Renal cortical epithelial cell (primary cell): ENCODE measurements around the gene CYP2C19. TPM values are rescaled to one million over a fixed set of nuclear protein-coding genes. Genes with fewer than 3 reads are reported as not detected.
"Not testable (repeated sequence)": the region's sequence is repeated elsewhere in the genome, so short reads cannot be mapped to it uniquely, and the experiment has no call there.

Experiments
- DNase-seq: peaks from one replicate; pipeline ENCODE4 v3.0.0-alpha.2; 2011; ENCODE audit warnings: low read depth
- total RNA-seq: library from RNA; depleted of rRNA; stranded (reverse); fragments of >200 nt; gene quantifications from 2 replicates; pipeline ENCODE4 v1.2.3, GENCODE V29; 2014

Gene CYP2C19
- total RNA-seq = 0.05 TPM in 1 of 2 replicates, not detected in the other

DNA sequence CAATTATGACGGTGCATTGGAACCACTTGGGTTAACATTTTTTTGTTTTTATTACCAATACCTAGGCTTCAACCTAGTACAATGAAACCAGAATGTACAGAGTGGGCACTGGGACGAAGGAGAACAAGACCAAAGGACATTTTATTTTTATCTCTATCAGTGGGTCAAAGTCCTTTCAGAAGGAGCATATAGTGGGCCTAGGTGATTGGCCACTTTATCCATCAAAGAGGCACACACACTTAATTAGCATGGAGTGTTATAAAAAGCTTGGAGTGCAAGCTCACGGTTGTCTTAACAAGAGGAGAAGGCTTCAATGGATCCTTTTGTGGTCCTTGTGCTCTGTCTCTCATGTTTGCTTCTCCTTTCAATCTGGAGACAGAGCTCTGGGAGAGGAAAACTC lies at the start of gene CYP2C19:
Gene CYP2C19, plus strand, starts transcription at position 289 of the 400 bp plus-strand sequence. Its CDS starts 25 bp downstream, at position 314.
- no peak for DNase-seq

- DNase-seq = no peak
Observed at GRCh38 chr10:94725871-94726270, 36.6 kb upstream of the CYP2C19 start.

GRCh38 chr10:94735197-94735596 lies 27.3 kb upstream of the CYP2C19 start:
- DNase-seq = no peak

GRCh38 chr10:94738588-94738987 lies 23.9 kb upstream of the CYP2C19 start:
- no peak for DNase-seq

GRCh38 chr10:94747137-94747536 lies 15.3 kb upstream of the CYP2C19 start:
- no peak for DNase-seq

DNA sequence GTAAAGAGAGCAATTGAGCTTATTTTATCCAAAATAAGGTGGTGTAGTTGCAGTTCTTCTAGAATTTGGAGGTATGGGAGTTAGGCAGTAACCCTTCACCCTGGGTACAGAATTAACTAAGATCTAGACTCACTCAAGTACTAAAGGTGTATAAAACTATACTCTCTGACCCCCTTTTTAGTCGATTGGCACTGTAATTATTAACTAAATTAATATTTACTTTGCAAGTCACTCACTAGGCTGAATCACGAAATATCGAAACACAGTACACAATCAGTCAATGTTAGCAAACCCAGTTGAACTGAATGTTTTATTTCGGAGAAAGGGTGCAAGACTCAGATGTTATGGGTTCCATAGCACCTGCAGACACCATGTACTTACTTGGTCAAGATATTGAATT lies 14.6 kb upstream of the CYP2C19 start:
- DNase-seq = peak; percentile 26

DNA sequence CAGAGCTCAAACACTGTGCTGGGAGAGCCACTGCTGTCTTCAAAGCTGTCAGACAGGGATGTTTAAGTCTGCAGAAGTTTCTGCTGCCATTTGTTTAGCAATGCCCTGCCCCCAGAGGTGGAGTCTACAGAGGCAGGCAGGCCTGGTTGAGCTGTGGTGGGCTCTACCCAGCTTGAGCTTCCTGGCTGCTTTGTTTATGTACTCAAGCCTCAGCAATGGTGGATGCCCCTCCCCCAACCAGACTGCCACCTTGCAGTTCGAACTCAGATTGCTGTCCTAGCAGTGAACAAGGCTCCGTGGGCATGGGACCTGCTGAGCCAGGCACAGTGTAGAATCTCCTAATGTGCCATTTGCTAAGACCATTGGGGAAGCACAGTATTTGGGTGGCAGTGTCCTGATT lies 4.6 kb upstream of the CYP2C19 start:
- no peak for DNase-seq

DNA sequence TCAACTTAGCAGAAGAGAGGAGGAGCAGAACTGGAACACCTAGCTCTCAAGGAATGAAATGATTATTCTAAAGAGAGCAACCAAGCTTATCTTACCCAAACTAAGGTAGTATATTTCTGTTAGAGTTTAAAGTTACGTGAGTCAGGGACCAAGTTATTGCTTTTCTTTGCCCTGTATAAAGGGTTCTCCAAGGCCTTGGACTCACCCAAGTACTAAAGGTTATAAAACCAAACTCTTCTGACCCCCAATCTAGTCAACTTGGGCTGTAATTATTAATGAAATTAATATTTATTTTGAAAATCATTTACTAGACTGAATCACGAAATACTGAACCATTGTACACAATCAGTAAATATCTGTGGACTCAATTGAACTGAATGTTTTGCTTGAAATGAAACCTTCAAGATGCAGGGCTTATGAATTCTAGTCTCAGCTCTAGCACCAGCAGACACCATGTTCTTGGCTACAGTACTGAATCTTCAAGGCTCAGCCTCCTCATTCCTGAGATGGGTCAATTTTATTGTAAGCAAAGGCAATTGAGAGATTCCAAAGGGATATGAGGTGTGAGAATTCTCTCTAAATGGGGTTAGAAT lies 1.8 kb upstream of the CYP2C19 start:
- peak; percentile 11 for DNase-seq

DNA sequence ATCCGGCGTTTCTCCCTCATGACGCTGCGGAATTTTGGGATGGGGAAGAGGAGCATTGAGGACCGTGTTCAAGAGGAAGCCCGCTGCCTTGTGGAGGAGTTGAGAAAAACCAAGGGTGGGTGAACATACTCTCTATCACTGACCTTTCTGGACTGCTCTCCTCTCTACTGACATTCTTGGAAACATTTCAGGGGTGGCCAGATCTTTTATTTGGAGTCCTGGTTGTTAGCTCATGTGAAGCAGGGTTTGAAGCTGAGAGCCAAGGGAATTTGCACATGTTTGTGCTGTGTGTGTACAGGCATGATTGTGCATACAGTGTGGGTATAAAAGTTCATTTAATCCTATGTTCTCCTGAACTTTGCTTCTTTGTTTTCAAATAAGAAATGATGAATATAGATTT lies 12.9 kb downstream of the CYP2C19 start:
- not testable (repeated sequence) for DNase-seq

- peak; percentile 13 for DNase-seq
Observed at GRCh38 chr10:94777886-94778458, 15.5 kb downstream of the CYP2C19 start.

GRCh38 chr10:94780844-94781243 lies 18.4 kb downstream of the CYP2C19 start:
- no peak for DNase-seq

DNA sequence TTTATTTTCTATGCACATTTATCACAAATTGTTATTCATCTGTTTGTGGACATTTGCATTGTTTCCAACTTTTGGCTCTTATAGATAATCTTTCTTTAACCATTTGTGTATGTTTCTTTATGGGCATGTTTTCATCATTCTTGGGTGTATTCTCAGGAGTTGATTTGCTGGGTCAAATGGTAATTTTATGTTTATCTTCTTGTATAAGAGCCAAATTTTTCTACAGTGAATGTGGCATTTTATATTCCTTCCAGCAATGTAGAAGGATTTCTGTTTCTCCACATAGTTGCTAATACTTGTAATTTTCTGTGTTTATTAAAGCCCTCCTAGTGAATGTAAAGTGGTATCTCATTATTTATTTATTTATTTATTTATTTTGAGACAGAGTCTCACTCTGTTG lies 21.8 kb downstream of the CYP2C19 start:
- no peak for DNase-seq

DNA sequence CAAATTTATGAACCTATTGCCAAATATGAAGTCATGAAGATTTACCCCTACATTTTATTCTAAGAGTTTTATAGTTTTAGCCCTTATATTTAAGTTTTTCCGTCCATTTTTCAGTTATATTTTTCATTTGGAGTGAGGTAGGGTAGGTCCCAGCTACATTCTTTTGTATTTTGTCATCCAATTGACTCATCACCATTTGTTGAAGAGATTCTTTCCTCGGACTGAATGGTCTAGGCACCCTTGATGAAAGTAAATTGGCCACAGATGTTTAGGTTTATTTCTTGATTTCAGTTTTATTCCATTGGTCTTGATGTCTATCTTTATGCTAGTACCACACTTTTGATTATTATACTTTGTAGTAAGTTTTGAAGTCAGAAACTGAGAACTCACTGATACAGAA lies 22.7 kb downstream of the CYP2C19 start:
- peak; percentile 12 for DNase-seq

DNA sequence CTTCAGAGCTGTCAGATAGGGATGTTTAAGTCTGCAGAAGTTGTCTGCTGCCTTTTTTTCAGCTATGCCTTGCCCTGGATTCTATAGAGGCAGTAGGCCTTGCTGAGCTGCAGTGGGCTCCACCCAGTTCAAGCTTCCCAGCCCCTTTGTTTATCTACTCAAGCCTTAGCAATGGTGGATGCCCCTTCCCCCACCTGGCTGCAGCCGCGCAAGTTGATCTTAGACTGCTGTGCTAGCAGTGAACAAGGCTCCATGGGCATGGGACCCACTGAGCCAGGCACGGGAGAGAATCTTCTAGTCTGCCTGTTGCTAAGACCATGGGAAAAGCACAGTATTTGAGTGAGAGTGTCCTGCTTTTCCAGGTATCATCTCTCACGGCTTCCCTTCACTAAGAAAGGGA lies 38.1 kb downstream of the CYP2C19 start:
- not testable (repeated sequence) for DNase-seq

DNA sequence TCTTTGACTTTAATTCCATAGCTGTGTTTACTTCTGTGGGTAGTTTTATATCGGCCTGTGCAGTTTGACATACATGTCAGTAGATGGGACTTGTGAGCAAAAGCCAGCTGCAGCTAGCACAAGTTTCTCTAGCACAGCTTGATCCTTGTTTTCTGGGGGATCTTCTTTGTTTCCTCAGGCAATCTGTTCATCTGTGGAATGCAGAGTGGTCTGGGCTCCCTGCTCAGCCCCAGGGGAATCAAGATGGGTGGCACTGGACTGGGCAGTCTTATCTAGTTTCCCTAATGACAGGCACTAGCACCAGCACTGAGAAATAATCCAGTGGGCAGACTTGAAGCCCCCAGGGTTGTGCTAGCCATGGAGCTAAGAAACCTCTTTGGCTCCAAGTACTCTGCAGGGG lies 40.8 kb downstream of the CYP2C19 start:
- peak; percentile 12 for DNase-seq

DNA sequence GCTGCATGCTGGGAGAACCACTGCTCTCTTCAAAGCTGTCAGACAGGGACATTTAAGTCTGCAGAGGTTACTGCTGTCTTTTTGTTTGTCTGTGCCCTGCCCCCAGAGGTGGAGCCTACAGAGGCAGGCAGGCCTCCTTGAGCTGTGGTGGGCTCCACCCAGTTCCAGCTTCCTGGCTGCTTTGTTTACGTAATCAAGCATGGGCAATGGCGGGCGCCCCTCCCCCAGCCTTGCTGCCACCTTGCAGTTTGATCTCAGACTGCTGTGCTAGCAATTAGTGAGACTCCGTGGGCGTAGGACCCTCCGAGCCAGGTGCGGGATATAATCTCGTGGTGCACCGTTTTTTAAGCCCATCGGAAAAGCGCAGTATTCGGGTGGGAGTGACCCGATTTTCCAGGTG lies 67.5 kb downstream of the CYP2C19 start:
- DNase-seq = not testable (repeated sequence)

DNA sequence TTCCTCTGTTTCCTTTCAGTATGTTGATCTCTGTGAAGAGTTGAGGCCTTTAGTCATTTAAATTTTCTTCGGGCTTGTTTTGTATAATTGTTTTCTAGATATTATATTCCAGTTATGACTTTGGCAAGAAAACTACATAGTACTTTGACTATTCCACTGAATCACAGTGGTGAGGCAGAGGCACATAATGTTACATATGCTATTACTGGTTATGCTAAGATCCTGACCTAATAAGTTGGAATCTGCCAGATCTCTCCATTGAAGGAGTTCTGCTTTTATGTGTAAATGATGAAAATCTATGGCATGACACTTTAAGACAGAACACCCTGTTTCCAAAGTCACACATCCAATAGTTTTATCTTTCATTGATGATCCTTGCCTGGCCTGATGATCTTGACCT lies 83.7 kb downstream of the CYP2C19 start:
- DNase-seq = no peak

GRCh38 chr10:94850766-94851165 lies 88.3 kb downstream of the CYP2C19 start:
- no peak for DNase-seq

- DNase-seq = no peak
Observed at GRCh38 chr10:94851263-94851662, 88.8 kb downstream of the CYP2C19 start.

DNA sequence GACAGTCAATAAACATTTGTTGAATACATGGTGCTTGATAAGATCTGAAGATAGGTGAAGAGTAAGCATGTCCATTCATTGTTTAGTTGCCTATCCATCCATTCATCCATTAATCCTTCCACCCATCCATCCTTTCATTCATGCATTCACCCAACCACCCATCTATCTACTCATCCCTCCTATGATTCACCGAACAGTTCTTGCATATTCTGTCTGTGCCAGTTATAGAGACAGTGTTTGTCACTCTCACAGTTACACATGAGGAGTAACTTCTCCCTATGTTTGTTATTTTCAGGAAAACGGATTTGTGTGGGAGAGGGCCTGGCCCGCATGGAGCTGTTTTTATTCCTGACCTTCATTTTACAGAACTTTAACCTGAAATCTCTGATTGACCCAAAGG lies 90.0 kb downstream of the CYP2C19 start:
- no peak for DNase-seq

DNA sequence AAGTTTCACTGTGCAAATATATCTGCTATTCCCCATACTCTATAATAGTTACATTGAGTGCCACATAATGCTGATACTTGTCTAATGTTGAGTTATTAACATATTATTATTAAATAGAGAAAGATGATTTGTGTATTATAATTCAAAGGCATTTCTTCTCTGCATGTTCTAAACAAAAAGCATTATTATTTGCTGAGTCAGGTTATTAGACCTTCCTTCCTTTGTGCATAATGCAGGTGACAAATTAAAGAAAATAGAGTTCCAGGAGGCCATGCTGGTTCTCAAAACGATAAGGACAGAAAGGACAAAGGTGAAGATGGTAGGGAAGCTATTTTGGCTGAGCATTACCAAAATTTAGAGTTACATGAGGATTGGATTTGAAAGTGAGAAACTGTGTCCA lies 90.6 kb downstream of the CYP2C19 start:
- DNase-seq = no peak

- DNase-seq = no peak
Observed at GRCh38 chr10:94858005-94858404, 95.5 kb downstream of the CYP2C19 start.

GRCh38 chr10:94859086-94859485 lies 96.6 kb downstream of the CYP2C19 start:
- DNase-seq = no peak

GRCh38 chr10:94878649-94879048 lies 116.2 kb downstream of the CYP2C19 start:
- DNase-seq = peak; percentile 88
